Activated CD8-positive, alpha-beta T cell treated with anti-CD3 and anti-CD28 coated beads for 36 hours (primary cell): Measurements from ENCODE around the gene ADAMTS13. TPM values are rescaled to one million over a fixed set of nuclear protein-coding genes. Genes with fewer than 3 reads are reported as not detected.

Experiments
- ATAC-seq: fragments of 200-7000 bp; cut with Tn5 transposase; one replicate; pipeline ENCODE4 v1.10.0; 2021; ENCODE audit warnings: mild to moderate bottlenecking, moderate library complexity
- CTCF ChIA-PET: fragments of 350-600 bp; sonication (Branson Sonifier 250); formaldehyde crosslinking; loops from one replicate; lab custom pipeline; 2021; ENCODE audit warnings: antibody characterized with exemption; lab: Charles Lee
- POLR2A ChIA-PET: fragments of 350-600 bp; sonication (Branson Sonifier 250); formaldehyde crosslinking; loops from one replicate; lab custom pipeline; 2021; ENCODE audit warnings: antibody characterized with exemption; lab: Charles Lee
- DNase-seq: peaks from one replicate; pipeline ENCODE4 v3.0.0-alpha.2; 2020
- H3K27ac Mint-ChIP-seq: one replicate; pipeline ENCODE4 v1.8.0; 2021; ENCODE audit warnings: mild to moderate bottlenecking, mixed read lengths
- H3K27me3 Mint-ChIP-seq: one replicate; pipeline ENCODE4 v1.8.0; 2021; ENCODE audit warnings: mixed read lengths
- H3K36me3 Mint-ChIP-seq: one replicate; pipeline ENCODE4 v1.8.0; 2021; ENCODE audit warnings: low read depth, mixed read lengths
- H3K4me1 Mint-ChIP-seq: one replicate; pipeline ENCODE4 v1.8.0; 2021; ENCODE audit warnings: low read depth, mixed read lengths
- H3K4me3 Mint-ChIP-seq: one replicate; pipeline ENCODE4 v1.8.0; 2021; ENCODE audit warnings: mild to moderate bottlenecking, moderate library complexity, mixed read lengths
- H3K9me3 Mint-ChIP-seq: one replicate; pipeline ENCODE4 v1.8.0; 2021; ENCODE audit warnings: mixed read lengths
- intact Hi-C: fragments of 100-400 bp; cut with micrococcal nuclease; formaldehyde crosslinking; loops from one replicate; pipeline ENCODE4 v1.10.0; 2022
- total RNA-seq, 2 experiments: library from RNA; stranded (reverse); gene quantifications; one replicate each; pipeline ENCODE4 v1.2.3, GENCODE V29; 2021
- TF ChIP-seq, protein P1 (sequence below): fragments of 200-600 bp; IDR thresholded peaks from one replicate; pipeline ENCODE4 v1.8.0; 2022; ENCODE audit warnings: antibody characterized with exemption, mild to moderate bottlenecking

The ADAMTS13 gene
- total RNA-seq, 2 experiments from 2014 or later: 2.5 to 2.9 TPM

DNA sequence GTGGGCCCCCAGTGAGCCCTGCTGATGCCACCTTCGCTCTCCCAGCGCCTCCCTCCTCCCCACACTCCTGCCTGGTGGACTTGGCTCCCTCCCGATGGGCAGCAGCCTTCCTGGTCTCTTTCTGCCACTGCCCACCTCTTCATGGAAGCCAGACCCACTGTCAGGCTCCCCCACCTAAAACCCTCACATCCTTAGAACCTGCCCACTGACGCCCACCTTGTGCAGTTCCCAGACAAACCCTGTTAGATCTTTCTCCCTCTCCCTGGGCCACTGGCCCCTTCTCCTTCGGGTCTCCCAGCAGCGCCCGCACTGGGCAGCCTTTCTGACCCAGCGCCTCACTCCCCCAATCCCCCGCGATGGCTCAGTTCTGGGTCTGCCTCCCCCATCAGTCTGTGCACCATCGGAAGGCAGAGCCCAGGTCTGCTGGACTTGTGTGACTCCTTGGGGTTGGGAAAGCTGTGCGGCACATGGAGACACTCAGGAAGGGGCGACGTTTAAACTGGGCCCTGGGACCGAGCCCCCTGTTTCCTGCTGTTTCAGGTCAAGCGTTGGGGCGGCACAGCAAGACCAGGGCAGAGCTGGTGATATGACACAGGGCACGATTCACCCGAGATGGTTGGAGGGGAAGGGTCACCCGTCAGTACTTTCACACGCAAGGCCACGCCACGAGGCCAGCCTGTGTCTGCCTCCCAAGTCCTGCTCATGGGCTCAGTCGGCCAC lies 85.2 kb downstream of the ADAMTS13 start:
- no peak overlapping the region for H3K4me3 Mint-ChIP-seq
- ATAC-seq (no peak), DNase-seq (no peak)
- no peak overlapping the region for H3K27ac Mint-ChIP-seq
- TF ChIP-seq, protein P1, sequence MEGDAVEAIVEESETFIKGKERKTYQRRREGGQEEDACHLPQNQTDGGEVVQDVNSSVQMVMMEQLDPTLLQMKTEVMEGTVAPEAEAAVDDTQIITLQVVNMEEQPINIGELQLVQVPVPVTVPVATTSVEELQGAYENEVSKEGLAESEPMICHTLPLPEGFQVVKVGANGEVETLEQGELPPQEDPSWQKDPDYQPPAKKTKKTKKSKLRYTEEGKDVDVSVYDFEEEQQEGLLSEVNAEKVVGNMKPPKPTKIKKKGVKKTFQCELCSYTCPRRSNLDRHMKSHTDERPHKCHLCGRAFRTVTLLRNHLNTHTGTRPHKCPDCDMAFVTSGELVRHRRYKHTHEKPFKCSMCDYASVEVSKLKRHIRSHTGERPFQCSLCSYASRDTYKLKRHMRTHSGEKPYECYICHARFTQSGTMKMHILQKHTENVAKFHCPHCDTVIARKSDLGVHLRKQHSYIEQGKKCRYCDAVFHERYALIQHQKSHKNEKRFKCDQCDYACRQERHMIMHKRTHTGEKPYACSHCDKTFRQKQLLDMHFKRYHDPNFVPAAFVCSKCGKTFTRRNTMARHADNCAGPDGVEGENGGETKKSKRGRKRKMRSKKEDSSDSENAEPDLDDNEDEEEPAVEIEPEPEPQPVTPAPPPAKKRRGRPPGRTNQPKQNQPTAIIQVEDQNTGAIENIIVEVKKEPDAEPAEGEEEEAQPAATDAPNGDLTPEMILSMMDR: no peak
- intact Hi-C loops: no loop called here
- peaks cover 3% of the 10 kb centered on the region for H3K9me3 Mint-ChIP-seq
- CTCF ChIA-PET: no interaction called here
- H3K4me1 Mint-ChIP-seq: peaks cover 23% of the 10 kb centered on the region
- no peaks in the 10 kb centered on the region for H3K27me3 Mint-ChIP-seq
- POLR2A ChIA-PET: interaction anchor here (1.0 kb wide), 1 partner anchor 29 kb away, joined by 3 read pairs; no protein-coding TSS in a partner anchor
- H3K36me3 Mint-ChIP-seq: no peaks in the 10 kb centered on the region

DNA sequence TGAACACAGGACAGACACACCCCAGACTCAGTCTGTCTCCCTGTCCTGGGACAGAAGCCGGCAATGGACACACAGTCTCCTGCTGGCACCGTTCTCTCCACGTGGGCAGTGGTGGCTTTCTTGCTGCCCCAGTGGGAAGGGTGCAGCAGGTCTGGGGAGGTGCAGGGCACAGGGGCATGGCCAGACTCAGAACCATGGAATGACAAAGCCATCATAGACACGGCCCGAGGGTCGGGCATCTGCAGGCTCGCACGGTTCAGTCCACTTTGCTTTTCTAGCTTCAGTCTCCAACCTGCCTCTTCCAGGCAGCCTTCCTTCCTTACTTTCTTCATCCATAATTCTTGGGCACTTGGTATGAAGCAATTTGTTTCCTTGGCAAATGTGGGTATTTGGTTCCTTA lies 85.9 kb downstream of the ADAMTS13 start:
- peaks cover 23% of the 10 kb centered on the region for H3K4me1 Mint-ChIP-seq
- ChIA-PET CTCF (no interaction called here), POLR2A (no interaction called here)
- H3K36me3 Mint-ChIP-seq: no peaks in the 10 kb centered on the region
- no peak for ATAC-seq
- DNase-seq: no peak
- no peak overlapping the region for H3K27ac Mint-ChIP-seq
- TF ChIP-seq, protein P1: no peak
- intact Hi-C loops: no loop called here
- H3K4me3 Mint-ChIP-seq: no peak overlapping the region
- H3K9me3 Mint-ChIP-seq: no peaks in the 10 kb centered on the region
- H3K27me3 Mint-ChIP-seq: no peaks in the 10 kb centered on the region

Other genes with a start within 250 kb of the ADAMTS13 start
- gene OBP2B, start 213.1 kb upstream of the ADAMTS13 start, total RNA-seq: not detected
- not detected for gene ABO, start 147.2 kb upstream of the ADAMTS13 start, total RNA-seq
- gene SURF6, start 86.2 kb upstream of the ADAMTS13 start, total RNA-seq: 10 to 100 TPM; 24.9 to 28.3 TPM
- 10 to 100 TPM; 23.4 to 29.0 TPM for gene MED22, start 74.2 kb upstream of the ADAMTS13 start, total RNA-seq
- gene RPL7A, start 74.1 kb upstream of the ADAMTS13 start, total RNA-seq: 1,000 to 10,000 TPM; 3,479 to 3,507 TPM
- 10 to 100 TPM; 22.1 to 25.3 TPM for gene SURF1, start 65.9 kb upstream of the ADAMTS13 start, total RNA-seq
- gene SURF2, start 65.8 kb upstream of the ADAMTS13 start, total RNA-seq: 10 to 100 TPM; 14.6 to 21.5 TPM
- gene SURF4, start 46.3 kb upstream of the ADAMTS13 start, total RNA-seq: 100 to 1,000 TPM; 219 to 239 TPM
- under 1 TPM; 0.45 to 0.52 TPM for gene STKLD1, start 46.0 kb upstream of the ADAMTS13 start, total RNA-seq
- gene REXO4, start 4.4 kb upstream of the ADAMTS13 start, total RNA-seq: 10 to 100 TPM; 35.3 to 36.7 TPM
- gene CACFD1, start 37.6 kb downstream of the ADAMTS13 start, total RNA-seq: 1 to 10 TPM; 1.3 to 1.4 TPM
- gene SLC2A6, start 56.7 kb downstream of the ADAMTS13 start, total RNA-seq: 1 to 10 TPM; 5.4 to 6.7 TPM
- gene MYMK, start 102.6 kb downstream of the ADAMTS13 start, total RNA-seq: not detected
- under 1 TPM; 0.11 to 0.25 TPM for gene ADAMTSL2, start 112.3 kb downstream of the ADAMTS13 start, total RNA-seq
- gene FAM163B, start 187.0 kb downstream of the ADAMTS13 start, total RNA-seq: not detected
- gene DBH, start 214.0 kb downstream of the ADAMTS13 start, total RNA-seq: not detected